Ishikawa (cell line): ENCODE measurements around the gene TEFM.

Experiments
- CEBPB ChIP-seq: IDR thresholded peaks from 2 replicates; pipeline ENCODE4 v1.6.1; 2012
- CREB1 ChIP-seq: IDR thresholded peaks from 2 replicates; pipeline ENCODE4 v1.6.1; 2012; ENCODE audit warnings: low read depth
- EGR1 ChIP-seq: IDR thresholded peaks from 2 replicates; pipeline ENCODE4 v1.6.1; 2012
- EP300 ChIP-seq: IDR thresholded peaks from 2 replicates; pipeline ENCODE4 v1.6.1; 2012; ENCODE audit warnings: borderline replicate concordance
- FOXM1 ChIP-seq: IDR thresholded peaks from 2 replicates; pipeline ENCODE4 v1.6.1; 2012; ENCODE audit warnings: low read depth, borderline replicate concordance
- NFIC ChIP-seq: IDR thresholded peaks from 2 replicates; pipeline ENCODE4 v1.6.1; 2012
- RAD21 ChIP-seq: IDR thresholded peaks from 2 replicates; pipeline ENCODE4 v1.6.1; 2012; ENCODE audit warnings: low read depth
- REST ChIP-seq: IDR thresholded peaks from 2 replicates; pipeline ENCODE4 v1.6.1; 2012; ENCODE audit warnings: low read depth, mild to moderate bottlenecking
- TAF1 ChIP-seq: IDR thresholded peaks from 2 replicates; pipeline ENCODE4 v1.6.1; 2012; ENCODE audit warnings: low read depth, mild to moderate bottlenecking
- TCF12 ChIP-seq: IDR thresholded peaks from 2 replicates; pipeline ENCODE4 v1.6.1; 2012; ENCODE audit warnings: low read depth
- TEAD4 ChIP-seq: IDR thresholded peaks from 2 replicates; pipeline ENCODE4 v1.6.1; 2012
- YY1 ChIP-seq: IDR thresholded peaks from 2 replicates; pipeline ENCODE4 v1.6.1; 2012; ENCODE audit warnings: low read depth
- ZBTB7A ChIP-seq: IDR thresholded peaks from 2 replicates; pipeline ENCODE4 v1.6.1; 2012; ENCODE audit warnings: low read depth
- TF ChIP-seq, protein P1 (sequence below): IDR thresholded peaks from 2 replicates; pipeline ENCODE4 v1.6.1; 2012
- TF ChIP-seq, protein P2 (sequence below): IDR thresholded peaks from 2 replicates; pipeline ENCODE4 v1.6.1; 2012

TEFM gene

DNA sequence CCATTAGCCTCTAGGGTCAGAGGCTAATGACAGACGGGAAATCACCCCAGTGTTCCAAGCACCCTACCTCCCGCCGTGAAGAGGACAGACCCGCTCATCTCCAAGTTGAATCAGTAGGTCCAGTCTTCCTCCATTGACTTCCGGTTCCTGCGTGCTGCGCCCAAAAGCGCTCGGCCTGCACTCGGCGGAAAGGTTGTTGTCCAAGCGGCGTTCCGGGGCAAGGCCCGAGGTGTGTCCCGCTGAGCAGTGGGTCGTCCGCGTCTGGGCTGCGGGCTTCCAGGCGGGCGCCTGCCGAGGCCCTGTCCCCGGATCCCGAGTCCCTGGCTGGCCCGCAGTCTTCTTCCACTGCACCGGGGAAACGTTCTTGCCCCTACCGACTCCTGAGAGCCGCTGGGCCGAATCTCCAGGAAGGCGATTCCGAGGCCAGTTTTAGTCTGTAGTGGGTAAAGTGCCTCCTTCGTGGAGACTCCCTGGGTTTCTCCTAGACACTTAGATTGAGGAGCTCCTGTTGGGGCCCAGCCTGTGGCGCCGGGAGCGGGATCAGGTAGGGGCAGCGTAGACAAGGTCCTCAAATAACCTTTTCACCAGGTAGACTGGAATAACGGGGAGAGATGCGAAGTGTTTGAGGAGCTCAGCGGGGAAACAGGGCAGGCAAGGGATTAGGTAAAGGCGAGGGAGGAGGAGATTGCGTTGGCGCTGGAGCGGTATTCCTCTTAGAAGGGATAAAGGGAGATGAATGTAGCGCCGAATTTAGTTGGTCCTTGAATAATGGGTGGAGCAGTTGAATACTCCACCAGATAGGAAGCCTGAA lies at the start of gene TEFM:
TEFM (minus strand) TSS at position 138 of the 811 bp plus-strand sequence; CDS start at position 98, 40 bp downstream.
- TF ChIP-seq FOXM1, result 0 out of 2 replicates have a peak, but pooled peaks have one; percentile 26
- TF ChIP-seq RAD21, result peak; percentile 16; the same call in 1 of the 2 replicates
- no peak; the same call in 1 of the 2 replicates for TF ChIP-seq EGR1
- TF ChIP-seq, protein P1, sequence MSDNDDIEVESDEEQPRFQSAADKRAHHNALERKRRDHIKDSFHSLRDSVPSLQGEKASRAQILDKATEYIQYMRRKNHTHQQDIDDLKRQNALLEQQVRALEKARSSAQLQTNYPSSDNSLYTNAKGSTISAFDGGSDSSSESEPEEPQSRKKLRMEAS, result peak; percentile 81
- TF ChIP-seq YY1, result peak; percentile 93
- TF ChIP-seq EP300, result peak; percentile 75
- peak; percentile 10; the same call in 1 of the 2 replicates for TF ChIP-seq CEBPB
- TF ChIP-seq REST, result 0 out of 2 replicates have a peak, but pooled peaks have one; percentile 23
- TF ChIP-seq NFIC, result peak; percentile 47
- TF ChIP-seq TCF12, result peak; percentile 81
- TF ChIP-seq, protein P2, sequence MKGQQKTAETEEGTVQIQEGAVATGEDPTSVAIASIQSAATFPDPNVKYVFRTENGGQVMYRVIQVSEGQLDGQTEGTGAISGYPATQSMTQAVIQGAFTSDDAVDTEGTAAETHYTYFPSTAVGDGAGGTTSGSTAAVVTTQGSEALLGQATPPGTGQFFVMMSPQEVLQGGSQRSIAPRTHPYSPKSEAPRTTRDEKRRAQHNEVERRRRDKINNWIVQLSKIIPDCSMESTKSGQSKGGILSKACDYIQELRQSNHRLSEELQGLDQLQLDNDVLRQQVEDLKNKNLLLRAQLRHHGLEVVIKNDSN, result peak; percentile 70
- TF ChIP-seq ZBTB7A, result peak; percentile 51; the same call in 1 of the 2 replicates
- TF ChIP-seq CREB1, result no peak
- peak; percentile 39; the same call in 1 of the 2 replicates for TF ChIP-seq TEAD4
- TF ChIP-seq TAF1, result peak; percentile 99

- TF ChIP-seq RAD21 (no peak), CEBPB (no peak), FOXM1 (no peak), EP300 (no peak), YY1 (no peak), EGR1 (no peak), TCF12 (no peak), ZBTB7A (no peak), NFIC (no peak), TEAD4 (no peak)
- TF ChIP-seq, protein P1, result no peak
Measured at GRCh38 chr17:30954046-30954830, 48.2 kb upstream of the TEFM start.

DNA sequence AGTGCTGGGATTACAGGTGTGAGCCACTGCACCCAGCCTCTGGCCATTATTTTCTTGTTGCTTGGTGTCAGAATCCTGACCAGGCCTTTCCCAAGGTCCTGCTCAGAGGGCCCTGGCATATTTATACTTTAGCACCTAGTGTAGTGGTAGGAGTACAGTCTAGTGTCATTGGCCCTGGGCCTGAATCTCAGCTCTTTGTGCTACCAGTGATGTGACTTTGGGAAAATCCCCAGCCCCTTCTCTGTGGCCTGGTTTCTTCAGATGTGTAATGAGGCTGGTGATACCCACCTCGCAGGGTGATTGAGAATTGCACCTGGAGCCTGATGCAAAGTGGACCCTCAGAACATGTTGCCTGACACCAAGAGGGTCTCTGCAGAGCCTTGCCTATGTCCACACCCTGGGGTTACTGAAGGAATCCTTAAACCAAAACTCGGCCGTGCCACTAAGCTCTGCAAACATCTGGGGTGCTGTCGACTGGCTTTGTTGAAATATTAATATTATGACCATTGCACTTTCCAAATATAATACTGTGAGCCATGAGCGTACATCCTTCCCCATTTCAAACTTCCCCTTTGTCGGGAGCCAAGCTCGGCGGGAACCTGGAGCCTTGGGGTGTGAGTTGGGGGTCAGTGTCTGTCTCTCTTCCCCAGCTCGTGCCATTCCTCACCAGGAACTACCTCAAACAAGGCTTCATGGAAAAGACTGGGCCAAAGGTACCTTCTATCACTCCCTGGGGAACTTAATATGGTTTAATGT lies 46.8 kb upstream of the TEFM start:
- no peak for TF ChIP-seq FOXM1
- TF ChIP-seq TCF12, result no peak
- TF ChIP-seq EP300, result no peak
- TF ChIP-seq ZBTB7A, result no peak
- TF ChIP-seq CEBPB, result no peak
- no peak for TF ChIP-seq YY1
- TF ChIP-seq NFIC, result no peak
- TF ChIP-seq TAF1, result no peak
- TF ChIP-seq, protein P2, result no peak
- TF ChIP-seq, protein P1, result no peak
- TF ChIP-seq EGR1, result no peak
- TF ChIP-seq REST, result no peak
- no peak for TF ChIP-seq TEAD4
- TF ChIP-seq RAD21, result no peak
- no peak for TF ChIP-seq CREB1

DNA sequence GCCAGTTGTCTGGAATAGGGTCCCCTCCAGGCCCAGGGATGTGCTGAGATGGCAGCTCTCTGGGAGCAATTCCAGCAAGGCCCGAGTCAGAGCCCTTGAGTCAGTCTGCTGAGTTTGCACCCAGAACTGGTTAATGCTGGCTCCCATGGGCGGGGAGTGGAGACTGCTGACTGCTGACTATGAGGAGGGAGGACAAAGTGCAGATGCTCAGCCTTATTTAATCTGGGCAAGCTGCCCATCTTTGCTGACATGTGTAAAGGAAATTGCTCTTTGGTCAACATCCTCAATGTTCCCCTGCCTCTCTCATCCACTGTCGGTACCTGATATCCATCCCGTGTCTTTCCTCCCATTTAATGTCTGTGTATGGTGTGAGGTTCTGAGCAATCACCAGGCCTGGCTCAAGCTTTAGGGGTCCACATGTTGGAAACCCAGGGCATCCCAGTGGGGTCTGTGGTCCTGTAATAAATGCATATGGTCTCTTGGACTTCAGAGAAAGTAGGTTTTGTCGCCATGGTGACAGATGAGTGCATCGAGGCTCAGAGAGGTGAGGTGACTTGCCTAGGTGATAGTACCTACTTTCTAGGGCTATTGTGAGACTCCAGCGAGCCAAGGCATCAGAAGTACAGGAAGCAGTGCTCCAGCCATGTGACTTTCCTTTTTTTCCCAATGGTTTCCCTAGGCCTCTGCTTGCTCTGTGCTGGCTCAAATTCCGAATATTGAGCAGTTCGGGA lies 44.8 kb upstream of the TEFM start:
- TF ChIP-seq CEBPB (no peak), RAD21 (no peak), TCF12 (no peak), REST (no peak), NFIC (no peak), EGR1 (no peak), TAF1 (no peak), EP300 (no peak), TEAD4 (no peak), ZBTB7A (no peak), YY1 (no peak), CREB1 (no peak)
- TF ChIP-seq, protein P2, result no peak
- TF ChIP-seq, protein P1, result no peak
